Dermis microvascular lymphatic vessel endothelial cell (primary cell): ENCODE results near the gene FAM53B. TPM values are rescaled to one million over a fixed set of nuclear protein-coding genes. Genes with fewer than 3 reads are reported as not detected.

Source experiments
- DNase-seq, 2 donors: peaks; one replicate each; pipeline versions ENCODE4 v3.0.0 to v3.0.0-alpha.2; 2010; ENCODE audit warnings: low read depth in 2 of 2
- total RNA-seq: library from RNA; depleted of rRNA; stranded (reverse); fragments of >200 nt; gene quantifications from 2 replicates; pipeline ENCODE4 v1.2.1, GENCODE V29; 2014

FAM53B gene
- total RNA-seq, 1 donor from 2014 or later = 14.9 TPM

GRCh38 chr10:124648738-124649137 is 95.4 kb downstream of the FAM53B start:
- DNase-seq = peak; percentile 84 to 92

GRCh38 chr10:124648131-124648475 is 96.1 kb downstream of the FAM53B start:
- DNase-seq = no peak

GRCh38 chr10:124647421-124648130 is 96.6 kb downstream of the FAM53B start:
- DNase-seq = peak in 1 of 2 donors; percentile 64

- peak in 1 of 2 donors; percentile 93 for DNase-seq
Measured at GRCh38 chr10:124646483-124647352, 97.5 kb downstream of the FAM53B start.

GRCh38 chr10:124645467-124646095 is 98.6 kb downstream of the FAM53B start:
- no peak for DNase-seq

- no peak for DNase-seq
Measured at GRCh38 chr10:124644771-124645415, 99.3 kb downstream of the FAM53B start.

- no peak for DNase-seq
Measured at GRCh38 chr10:124644236-124644635, 99.9 kb downstream of the FAM53B start.

GRCh38 chr10:124643330-124644009 is 100.7 kb downstream of the FAM53B start:
- no peak for DNase-seq

GRCh38 chr10:124642088-124642710 is 102.0 kb downstream of the FAM53B start:
- DNase-seq = no peak

GRCh38 chr10:124641282-124642087 is 102.7 kb downstream of the FAM53B start:
- DNase-seq = no peak

- no peak for DNase-seq
Measured at GRCh38 chr10:124640538-124641231, 103.5 kb downstream of the FAM53B start.

- DNase-seq = no peak
Measured at GRCh38 chr10:124640056-124640455, 104.1 kb downstream of the FAM53B start.

- no peak for DNase-seq
Measured at GRCh38 chr10:124639646-124640045, 104.5 kb downstream of the FAM53B start.

GRCh38 chr10:124639206-124639605 is 105.0 kb downstream of the FAM53B start:
- DNase-seq = no peak

- no peak for DNase-seq
Measured at GRCh38 chr10:124637746-124638145, 106.4 kb downstream of the FAM53B start.

GRCh38 chr10:124637091-124637700 is 107.0 kb downstream of the FAM53B start:
- no peak for DNase-seq

GRCh38 chr10:124636271-124636995 is 107.7 kb downstream of the FAM53B start:
- no peak for DNase-seq

- DNase-seq = no peak
Measured at GRCh38 chr10:124632566-124632965, 111.6 kb downstream of the FAM53B start.
